Right renal pelvis (tissue), 4 donors: ENCODE data around the gene MRM2. TPM values are rescaled to one million over a fixed set of nuclear protein-coding genes. Genes with fewer than 3 reads are reported as not detected.
"Not testable (repeated sequence)": the region's sequence is repeated elsewhere in the genome, so short reads cannot be mapped to it uniquely, and the experiment has no call there.

ENCODE experiments used
- DNase-seq, 4 donors: peaks; one replicate each; pipeline ENCODE4 v3.0.0-alpha.2; 2013; ENCODE audit warnings: low read depth in 4 of 4, low spot score in 3 of 4, missing footprints in 1 of 4
- polyA plus RNA-seq, 4 donors: library from polyadenylated mRNA; unstranded; fragments of 120-200 nt; gene quantifications; one replicate each; pipeline ENCODE4 v1.2.1, GENCODE V29; 2013; ENCODE audit not compliant: insufficient read length in 4 of 4

MRM2 gene
- polyA plus RNA-seq, 4 donors, result 36.4 to 39.9 (median 38.8) TPM

DNA sequence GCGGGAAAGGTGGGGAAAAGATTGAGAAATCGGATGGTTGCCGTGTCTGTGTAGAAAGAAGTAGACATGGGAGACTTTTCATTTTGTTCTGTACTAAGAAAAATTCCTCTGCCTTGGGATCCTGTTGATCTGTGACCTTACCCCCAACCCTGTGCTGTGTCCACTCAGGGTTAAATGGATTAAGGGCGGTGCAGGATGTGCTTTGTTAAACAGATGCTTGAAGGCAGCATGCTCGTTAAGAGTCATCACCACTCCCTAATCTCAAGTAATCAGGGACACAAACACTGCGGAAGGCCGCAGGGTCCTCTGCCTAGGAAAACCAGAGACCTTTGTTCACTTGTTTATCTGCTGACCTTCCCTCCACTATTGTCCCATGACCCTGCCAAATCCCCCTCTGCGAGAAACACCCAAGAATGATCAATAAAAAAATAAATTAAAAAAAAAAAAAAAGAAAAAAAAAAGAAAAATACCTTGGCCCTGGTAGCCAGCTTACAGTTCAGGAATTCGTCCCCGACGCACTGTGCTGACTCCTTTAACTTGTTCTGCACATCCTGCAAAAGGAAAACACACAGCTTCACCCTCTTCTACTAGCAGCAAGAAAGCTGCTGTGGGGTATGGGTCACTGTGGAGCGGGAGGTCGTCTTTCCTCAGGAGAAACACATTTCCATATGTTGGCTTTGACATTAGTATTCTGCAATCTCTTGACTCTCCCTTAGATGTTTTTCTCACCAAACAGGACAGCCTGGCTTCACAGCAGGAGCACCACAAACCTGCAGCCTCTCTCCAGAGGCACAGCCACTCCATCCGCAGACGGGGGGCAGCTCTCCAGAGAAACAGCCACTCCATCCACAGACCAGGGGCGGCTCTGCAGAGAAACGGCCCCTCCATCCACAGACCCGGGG, 27.3 kb upstream of the MRM2 start:
- not testable (repeated sequence) for DNase-seq

DNA sequence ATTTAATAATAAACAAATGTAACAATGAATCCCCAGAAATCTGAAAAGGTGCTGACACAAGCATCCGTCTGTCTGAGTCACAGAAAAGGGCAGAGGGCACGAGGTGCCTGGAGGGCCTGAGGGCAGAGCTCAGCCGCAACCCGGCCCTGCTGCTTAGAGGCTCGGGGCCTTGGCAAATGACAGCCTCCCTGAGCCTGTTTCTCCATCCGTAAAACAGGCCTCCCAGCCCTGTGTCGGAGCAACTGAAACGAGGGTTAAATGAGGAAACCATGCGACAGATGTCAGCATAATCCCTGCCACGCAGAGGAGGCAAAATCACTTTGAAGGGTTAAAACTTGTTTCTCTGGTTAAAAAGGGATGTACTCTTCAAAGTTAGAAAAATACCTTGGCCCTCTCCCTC, 24.9 kb upstream of the MRM2 start:
- DNase-seq, result no peak

DNA sequence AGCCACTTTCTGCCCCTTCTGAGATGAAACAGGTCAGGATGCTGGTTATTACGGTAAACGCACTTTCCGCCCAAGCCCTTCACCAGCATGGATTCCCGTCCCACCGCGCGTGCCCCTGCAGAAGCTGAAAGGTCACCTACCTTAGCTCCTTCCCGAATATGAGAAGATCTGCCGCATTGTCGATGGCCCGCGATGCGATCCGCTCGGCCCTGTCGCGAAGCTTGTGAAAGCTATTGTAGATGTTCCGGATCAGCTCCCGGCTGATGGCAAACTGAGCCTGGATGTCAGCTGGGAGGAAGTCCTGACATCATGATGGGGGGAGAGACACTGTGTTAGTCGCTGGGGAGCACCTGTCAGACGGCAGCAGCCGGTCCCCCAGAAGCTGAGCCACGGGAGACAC, 22.2 kb upstream of the MRM2 start:
- DNase-seq, result no peak

DNA sequence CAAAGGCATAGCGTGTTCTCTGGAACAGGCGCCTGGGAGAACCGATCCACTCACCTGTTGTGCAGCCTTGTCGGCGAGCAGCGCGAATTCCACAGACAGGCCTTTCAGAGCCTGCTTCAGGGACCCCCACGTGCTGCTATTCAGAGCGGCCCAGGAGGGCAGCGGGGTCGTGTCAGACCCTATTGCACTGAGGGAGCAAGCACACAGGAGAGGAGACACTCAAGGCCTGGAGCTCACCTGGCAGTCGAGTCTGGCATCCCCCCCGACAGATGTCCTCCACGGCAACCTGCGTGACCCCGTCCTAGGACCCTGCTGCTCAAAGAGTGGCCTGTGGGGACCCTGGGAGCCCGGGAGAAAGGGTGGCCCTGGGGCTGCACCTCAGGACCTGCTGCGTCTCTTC, 21.2 kb upstream of the MRM2 start:
- no peak for DNase-seq

DNA sequence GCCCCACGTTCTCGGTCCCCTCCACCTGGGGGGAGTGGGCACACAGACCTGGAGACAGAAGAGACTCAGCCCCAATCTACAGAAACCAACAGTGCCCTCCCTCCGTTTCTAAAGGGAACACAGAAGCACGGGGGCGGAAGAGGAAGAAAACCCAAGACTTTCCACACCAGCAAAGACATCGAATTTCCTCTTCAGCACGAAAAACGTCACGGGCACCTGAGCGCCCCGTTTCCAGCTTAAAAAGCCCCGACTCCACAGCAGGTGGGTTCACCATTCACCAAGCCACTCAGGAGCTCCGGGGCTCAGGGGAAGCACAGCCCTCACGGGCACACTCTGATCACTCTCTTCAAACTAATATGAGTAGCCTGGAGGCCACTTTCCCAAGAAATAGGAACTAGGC, 19.6 kb upstream of the MRM2 start:
- no peak for DNase-seq

DNA sequence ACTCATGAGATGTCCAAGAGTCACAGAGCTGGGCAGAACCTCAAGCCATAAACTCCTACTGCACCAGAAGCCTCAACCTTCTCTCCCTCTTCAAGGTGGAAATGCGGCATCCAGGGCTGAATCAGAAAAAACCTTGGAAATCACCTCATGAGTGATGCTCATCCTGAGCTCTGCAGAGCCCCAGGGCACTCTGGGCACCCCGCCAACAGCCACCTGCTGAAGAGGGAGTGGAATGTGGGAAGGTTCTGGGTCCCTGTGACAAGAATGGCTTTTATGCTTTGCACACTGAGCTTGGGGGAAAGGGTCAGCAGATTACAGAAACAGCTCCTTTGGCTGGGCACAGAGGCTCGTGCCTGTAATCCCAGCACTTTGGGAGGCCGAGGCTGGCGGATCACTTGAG, 18.8 kb upstream of the MRM2 start:
- DNase-seq, result no peak

DNA sequence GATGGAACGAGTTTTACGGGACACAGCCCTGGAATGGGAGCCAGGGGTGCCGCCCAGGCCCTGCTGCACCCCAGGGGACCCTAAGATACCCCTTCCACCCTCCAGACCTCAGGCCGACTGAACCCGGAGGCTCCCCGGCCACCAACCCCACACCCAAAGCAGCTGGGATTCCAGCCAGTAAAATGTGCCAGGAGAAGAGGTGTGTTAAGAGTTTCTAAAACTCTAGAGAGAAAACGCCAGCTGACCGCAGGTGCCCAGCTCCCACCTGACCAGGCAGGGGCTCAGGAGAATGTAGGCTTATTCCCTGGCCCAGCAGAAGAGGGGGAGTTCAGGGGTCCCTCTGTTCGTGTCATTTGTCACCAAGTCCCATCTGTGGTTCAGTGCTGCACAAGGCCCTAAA, 17.5 kb upstream of the MRM2 start:
- DNase-seq, result no peak

DNA sequence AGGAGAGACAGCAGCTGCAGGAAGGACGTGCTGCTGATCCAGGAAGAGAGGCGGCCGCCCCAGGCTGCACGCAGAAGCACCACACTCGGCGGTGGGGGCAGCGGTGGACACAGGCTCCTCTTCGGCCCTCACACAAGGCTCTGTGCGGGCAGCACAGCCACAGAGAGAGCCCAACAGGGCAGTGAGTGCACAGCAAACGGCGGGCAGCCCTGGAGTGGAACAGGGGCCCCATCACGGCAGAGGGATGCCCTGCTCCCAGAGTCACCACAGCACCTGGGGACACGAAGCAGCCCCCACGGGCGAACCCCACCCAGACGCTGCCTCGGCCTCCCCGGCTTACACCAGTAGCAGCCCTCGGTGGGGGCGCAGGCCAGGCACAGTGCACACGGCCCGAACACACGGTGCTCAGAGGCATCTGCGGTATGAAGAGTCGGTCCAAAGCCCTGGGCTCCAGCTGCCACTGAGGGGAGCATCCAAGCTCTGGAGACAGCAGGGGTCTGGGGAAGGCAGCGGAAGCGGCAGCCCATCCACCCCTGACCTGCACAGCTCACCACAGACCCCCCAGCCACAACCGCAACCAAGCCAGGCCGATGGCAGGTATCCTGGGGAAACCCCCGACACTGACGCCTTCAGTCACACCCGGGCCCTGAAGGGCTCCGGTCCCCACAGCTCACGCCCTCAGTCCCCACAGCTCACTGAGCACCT, 16.8 kb upstream of the MRM2 start:
- DNase-seq, result no peak

DNA sequence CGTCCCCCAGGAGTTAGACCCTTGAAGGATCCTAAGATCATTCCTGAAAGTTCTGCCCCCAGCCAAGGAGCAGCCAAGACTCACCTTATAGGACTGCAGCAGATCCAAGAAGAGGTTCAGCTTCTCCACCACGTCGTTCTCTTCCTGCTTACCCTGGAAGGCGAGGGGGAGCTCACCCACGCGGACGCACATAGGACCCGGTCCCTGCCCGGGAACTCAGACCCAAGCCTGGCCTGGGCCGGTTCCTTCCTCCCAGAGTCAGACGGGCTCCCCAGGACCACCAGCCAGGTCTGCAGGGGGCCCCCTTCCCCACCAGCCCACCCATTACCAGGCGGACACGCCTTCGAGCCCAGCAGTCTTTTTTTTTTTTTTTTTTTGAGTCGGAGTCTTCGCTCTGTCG, 15.6 kb upstream of the MRM2 start:
- no peak for DNase-seq

DNA sequence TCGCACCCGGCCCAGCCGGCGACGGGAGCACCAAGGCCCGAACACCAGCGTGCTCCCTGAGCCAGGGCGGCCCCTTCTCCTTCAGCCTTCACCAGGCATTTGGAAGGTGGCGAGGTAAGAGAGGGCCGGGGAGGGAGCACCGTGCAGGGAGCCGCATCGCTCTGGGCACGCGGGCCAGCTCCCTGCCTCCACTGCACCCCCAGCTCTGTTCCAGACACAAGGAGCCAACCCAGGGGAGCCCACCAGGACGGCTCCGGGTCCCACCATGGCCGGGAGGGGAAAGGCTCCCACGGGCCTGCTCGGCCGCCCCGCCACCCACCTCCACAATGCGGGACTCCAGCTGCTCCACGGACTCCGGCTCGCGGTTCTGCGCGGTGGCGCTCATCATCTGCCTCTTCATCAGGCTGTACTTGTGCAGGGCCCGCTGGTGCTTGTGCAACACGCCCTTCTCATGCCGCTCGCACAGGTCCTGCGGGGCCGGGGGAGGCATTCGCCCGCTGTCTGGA, 15.1 kb upstream of the MRM2 start:
- no peak for DNase-seq

DNA sequence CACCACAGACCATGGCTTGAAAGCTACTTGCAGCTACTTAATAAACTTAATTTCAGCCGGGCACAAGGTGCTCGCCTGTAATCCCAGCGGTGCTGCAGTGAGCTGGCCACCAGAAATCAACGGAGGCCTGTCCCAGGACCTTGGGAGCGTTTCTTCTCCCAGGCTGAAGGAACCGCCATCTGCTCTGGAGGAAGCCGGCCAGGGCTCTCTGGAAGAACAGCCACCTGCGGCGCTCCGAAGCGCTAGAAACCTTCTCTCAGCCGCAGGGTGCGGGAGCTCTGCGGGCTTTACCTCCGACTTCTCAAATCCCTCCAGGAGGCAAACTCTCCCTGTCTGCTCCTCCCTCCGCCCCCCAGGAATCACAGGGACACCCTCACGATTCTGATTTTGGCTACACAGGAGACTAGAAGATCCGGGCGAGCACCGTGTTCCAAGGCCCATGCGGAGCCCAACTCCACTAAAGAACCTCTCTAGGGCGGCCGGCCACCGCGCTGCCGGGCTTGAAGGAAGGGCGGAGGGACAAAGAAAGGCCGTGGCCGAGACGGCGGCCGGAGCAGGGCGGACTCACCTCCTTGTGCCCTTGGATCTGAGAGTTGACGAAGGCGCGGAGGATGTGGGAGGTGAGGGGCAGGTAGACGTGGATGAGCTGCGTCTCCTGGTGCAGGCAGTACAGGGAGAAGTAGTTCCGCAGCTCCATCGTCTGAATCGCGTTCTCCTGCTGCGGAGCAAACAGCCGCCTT, 14.5 kb upstream of the MRM2 start:
- no peak for DNase-seq

DNA sequence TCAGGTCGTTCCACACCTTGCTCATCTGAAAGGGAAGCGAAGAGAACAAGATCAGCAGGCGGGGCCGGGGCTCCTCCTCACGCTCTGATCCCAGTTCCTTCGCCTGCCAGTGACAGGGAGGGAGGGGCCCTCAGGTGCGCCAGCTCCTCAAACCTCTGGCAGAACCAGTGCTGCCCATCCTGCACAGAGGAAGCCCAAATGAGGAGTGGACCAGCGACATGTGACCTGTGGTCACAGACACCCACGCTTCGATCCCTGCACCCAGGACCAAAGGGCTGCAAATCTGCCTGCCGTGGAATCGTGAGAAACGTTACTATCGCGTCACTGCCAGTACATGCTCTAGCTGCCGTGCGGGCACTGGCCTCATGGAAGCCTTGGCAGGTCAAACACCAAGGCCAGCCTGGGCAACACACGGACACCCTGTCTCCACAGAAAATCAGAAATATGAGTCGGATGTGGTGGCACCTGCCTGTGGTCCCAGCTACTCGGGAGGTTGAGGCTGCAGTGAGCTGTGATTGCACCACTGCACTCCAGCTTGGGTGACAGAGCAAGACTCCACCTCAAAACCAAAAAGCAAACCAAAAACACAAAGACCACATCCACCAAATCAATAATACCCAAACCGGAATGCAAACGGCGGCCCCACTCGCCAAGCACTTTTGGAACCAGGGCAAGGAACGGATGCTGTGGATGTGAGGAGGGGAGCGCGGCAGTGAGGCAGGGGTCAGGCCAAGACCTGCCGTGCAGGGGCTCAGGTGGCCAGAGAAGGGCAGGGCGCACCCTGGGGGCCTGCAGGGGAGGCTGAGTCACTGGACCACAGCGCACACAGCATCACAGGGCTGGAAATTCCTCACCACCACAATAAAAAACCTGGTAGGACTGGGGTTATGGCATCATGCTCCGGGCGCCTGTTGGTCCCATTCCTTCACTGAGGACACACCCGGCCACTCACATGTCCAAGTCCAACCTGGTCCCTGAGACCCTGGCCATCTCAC, 13.4 kb upstream of the MRM2 start:
- DNase-seq, result no peak

DNA sequence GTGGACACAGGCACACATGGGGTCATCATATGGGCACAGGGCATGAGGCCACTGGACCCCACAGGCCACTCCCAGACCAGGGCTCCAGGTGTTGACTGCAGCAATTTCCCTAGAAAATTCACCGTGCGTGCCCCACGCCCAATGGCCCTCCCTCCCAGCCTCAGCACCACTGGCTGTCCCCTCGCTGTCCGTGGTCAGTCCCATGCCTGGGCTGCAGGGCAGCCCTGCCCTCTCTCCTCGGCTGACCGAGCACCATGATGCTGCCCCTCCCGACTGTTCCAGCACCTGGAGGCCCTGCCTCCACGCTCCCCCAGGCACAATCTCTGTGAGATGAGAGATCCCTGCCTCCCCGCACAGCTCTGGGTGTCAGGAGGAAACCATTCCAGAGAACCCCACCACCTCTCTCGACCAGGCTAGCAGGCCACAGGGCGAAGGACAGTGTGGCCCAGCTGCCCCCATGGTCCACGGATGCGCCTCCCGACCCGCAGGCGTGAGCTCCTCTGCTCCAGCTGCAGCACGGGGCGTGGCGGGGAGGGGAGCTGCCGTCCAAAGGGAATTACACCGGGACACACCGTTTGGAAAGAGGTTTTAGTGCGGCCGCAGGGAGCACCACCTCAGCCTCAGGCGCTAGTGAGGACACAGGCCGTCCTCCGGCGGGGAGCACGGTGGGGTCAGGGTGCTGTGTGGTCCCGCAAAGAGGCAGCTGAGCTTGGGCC, 12.6 kb upstream of the MRM2 start:
- no peak for DNase-seq

DNA sequence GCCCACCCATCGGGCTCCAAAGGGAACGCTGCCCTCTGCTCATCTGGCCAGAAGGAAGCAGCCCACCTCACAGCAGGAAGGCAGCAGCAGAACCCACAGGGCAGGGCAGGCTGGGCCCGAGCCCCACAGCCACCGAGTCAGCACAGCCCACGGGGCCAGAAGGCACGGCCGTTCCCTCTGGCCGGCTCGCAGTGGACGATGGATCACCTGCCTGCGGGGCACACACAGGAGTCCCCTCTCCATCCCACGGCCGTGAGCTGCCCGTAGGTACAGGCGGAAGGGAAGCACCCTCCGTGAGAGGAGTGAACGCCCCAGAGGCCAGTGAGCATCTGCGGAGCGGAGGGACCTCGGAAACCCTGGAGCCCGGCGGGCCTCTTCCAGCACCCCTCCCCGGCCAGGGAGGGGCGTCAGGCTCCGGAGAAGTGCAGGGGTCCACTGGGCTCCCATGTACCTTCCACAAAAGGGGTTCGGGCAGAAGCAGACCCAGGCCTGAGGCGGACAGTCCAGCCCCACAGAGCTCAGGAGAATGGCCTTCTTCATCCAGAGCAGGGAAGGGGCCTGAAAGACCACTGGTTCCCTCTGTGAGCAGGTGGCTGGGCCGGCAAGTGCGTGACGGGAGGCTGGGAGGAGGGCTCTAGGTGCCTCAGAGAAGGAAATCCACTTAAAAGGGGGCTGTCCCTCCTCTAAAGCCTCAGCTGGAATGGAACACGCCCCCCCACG, 11.7 kb upstream of the MRM2 start:
- no peak for DNase-seq

DNA sequence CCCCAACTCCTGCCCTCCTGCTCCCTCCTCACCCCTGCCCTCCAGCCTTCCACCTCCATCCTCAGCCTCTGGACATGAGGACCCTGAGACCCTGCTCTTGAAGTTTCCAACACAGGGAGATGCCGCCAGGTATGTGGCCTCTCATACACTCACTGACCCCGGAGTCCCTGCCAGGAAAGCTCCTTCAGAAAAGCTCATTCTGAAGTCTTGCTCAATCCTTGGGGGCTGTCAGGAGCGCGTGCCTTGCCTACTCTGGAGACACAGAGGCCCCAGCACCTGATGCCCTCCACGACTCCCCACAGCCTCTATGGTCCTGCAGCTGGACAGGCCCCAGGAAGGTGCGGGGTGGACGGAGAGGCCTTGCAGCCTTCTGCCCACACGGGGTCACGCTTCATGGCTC, 11.0 kb upstream of the MRM2 start:
- no peak for DNase-seq

DNA sequence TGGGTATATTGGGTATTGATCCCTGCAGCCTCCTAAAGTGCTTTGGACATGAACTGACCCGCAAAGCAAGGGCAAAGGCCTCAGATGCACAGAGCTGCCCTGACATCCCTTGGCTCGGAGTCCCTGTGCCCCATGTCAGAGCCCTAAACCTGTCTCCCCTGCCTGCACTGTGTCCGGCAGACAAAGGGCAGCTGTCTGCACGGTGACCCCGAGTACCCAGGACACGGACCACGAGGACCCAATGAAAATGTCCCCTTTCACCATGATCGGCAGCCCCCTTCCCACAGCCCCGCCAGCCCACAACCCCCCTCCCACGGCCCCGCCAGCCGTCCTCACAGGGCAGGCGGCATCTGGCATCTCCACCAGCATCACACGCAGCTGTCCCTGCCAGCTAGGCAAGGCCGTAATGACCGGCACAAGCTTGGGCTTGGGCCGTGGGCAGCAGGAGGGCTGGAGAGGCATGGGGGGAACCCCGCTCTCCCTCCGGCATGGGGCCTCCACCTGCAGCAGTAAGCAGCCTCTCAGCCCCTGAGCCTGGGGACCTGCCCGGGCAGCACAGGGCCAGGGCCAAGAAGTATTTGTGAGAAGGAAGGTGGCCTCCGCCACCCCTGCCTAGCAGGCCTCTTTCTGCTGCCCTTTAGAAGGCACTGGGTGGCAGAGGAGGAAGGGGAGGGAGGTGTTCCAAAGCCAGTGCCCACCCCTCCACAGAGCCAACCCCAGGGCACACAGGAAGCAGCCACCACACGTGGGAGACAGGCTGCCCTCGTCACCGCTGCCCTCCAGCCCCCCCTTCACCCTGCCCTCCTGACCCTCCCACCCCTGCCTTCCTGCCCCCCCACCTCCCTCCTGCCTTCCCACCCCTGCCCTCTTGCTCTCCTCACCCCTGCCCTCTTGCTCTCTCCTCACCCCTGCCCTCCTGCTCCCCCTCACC, 10.1 kb upstream of the MRM2 start:
- DNase-seq, result no peak

DNA sequence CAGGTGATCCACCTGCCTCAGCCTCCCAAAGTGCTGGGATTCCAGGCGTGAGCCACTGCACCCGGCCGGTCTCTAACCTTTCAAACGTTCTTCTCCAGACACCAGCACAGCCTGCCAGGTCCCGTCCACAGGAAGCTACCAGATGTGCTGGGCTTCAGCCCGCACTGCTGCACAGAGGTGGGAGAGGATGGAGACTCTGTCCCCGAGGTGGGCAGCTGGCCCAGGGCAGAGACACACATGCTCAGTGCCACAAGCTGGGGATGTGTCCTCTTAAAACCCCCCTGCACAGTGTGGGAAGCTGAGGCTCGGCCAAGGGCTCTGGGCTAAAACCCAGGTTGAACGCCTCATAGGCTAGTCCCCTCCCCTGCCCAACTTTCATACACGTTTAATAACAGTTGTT, 9.4 kb upstream of the MRM2 start:
- DNase-seq, result no peak
